HG02970 (cell line): ENCODE data around the gene ADRA2A.

Source experiments
- ATAC-seq: cut with Tn5 transposase; IDR thresholded peaks from one replicate; pipeline ENCODE4 v1.9.1; 2021; ENCODE audit warnings: mild to moderate bottlenecking, moderate library complexity, moderate number of reproducible peaks; ENCODE audit not compliant: unreplicated experiment, low FRiP score

ADRA2A gene

DNA sequence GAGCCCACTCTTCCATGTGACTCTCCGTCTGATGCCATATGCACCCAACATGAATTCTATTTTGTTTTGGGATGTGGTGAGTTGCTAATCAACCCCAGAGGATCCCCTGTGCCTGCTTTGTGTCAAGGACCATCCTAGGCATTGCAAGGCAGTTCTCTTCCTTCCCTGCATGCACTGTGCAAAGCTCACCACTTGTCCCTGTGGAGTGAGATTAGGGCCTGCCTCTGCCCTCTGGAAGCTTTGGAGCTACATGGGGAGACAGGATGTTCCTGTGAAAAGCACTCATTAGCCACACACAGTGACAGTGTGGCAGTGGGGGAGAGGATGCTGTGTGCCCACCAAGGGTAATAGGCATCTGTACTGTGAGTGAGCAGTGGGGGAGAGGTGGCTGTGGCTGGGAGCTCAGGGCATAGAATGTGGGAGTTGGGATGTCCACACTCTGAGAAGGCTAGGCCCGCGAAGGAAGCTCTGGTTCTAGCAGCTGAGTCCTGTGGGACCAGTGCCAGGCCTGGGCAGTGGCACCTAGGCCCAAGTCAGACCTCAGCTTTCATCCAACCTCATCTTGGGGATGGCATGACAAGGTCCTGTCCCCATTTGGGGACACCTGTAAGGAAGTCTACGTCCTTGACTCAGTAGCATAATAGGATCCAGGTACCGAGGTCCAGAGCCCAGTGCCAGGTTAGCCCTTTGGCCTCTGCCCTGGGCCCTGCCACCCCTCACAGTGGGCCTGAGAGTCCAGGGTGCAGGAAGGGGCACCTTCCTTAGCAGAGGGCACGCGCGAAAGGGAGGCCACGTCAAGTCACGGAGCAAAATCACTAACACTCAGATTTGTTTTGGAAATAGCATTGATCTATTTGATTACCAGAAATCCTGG, 6.6 kb downstream of the ADRA2A start:
- no peak for ATAC-seq

- no peak for ATAC-seq
Observed at GRCh38 chr10:111084366-111085255, 7.8 kb downstream of the ADRA2A start.

GRCh38 chr10:111085690-111086353, 9.0 kb downstream of the ADRA2A start:
- ATAC-seq: no peak

DNA sequence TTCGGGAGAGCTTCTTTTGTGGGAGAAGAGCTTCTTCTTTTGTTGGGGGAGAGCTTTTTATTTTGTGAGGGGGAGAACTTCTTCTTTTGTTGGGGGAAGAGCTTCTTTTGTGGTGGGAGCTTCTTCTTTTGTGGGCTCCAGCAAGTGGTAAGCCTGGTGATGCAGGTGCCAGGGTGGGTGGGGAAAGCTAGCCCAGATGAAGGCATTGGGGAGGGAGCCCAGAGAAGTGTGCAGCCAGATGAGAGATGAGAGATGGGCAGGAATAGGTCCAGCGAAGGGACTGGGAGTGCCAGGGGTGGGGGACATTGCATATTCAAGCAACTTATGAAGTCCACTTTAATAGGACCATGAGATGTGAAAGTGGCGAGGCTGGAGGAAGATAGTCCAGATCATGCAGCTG, 9.7 kb downstream of the ADRA2A start:
- no peak for ATAC-seq

DNA sequence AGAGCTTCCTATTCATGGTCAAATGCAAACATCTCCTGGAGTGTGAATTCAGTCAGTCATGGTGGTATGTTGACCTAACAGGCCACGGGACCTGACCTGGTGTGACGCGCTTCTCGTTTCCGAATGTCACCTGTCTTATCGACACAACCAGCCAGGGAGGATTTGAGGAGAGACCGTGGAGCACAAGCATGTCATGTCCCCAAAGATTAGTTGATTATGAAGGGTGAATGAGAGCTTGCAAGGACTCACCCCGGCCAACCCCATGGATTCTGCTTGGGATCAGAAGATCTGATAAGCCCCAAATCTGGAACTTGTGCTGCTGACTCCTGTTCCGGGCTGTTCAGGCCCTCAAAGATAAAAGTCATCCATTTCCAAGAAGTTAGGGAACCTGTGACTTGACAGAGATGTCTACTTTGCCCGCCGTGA, 10.5 kb downstream of the ADRA2A start:
- no peak for ATAC-seq

DNA sequence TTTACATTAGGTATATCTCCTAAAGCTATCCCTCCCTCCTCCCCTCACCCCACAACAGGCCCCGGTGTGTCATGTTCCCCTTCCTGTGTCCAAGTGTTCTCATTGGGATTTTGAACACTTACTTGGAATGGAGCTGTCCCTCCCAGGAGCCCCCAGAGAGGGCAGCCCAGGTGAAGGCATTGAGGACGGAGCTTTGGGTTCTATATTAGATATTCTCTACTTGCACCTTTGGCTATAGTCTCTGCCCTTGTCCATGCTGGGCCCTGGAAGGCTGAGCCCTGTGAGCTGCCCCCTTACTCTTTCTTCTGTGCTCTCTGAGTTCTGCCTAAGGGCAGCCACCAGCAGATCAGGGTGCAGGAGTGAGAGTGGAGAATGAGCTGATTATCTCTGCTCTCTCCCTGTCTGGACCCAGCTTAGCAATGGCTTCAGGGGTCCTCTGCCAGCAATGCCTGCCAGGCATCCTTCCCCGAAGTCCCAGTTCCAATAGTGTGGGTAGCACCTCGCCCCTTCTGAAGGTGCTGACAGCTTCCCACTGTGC, 11.2 kb downstream of the ADRA2A start:
- no peak for ATAC-seq

- no peak for ATAC-seq
Observed at GRCh38 chr10:111089293-111089692, 12.5 kb downstream of the ADRA2A start.

DNA sequence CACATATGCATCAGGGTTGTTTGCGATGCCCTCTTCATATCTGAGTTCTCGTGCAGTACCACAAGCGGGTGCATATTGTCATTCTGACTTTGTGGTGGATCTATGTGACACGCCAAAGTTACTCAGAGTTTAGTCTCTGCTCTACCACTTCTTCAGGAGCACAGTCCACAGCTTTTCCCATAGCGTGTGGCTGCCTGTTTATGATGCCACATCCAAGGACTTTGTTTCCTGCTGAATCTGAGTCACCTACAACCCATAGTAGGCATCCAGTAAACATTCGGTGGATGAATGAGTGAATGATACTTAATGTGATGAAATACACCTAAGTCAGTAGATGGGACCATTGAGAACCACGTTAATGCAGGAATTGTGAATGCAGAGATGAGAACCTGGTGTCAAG, 15.0 kb downstream of the ADRA2A start:
- ATAC-seq: no peak

- no peak for ATAC-seq
Observed at GRCh38 chr10:111093741-111094380, 17.0 kb downstream of the ADRA2A start.

DNA sequence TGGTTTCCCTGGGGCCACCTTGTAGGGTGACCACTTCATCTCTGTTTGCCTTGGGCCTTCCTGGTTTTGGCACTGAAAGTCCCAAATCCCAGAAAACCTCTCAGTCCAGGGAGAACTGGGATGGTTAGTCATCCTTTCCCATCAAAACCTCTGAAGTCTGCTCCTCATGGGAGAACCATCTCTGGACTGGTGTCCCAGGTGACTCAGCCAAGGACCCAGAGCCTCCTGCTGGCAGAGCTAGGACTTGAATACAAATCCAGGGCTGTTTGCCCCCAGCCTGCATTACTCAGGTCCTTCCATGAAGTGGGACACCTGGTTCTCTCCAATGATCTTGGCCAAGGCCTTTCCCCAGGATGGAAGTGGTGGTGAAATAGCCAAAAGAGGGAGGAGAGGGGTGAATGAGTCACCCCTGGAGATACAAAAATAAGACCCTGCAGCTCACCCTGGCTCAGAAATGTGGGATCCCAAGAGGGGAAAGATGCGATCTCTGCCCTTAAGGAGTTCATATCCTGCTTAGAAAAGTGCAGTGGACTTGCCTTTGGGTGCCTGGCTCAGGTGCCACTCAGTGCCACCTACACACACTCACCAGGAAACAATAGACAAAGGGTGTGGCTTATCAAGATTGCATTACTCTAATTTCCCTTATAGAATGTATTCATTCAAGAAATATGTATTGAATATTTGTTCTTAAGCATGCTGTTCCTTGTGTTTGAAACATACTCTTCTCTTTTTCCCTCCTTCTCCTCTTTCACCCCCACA, 22.0 kb downstream of the ADRA2A start:
- ATAC-seq: no peak

GRCh38 chr10:111100198-111100597, 23.4 kb downstream of the ADRA2A start:
- no peak for ATAC-seq

GRCh38 chr10:111101796-111102195, 25.0 kb downstream of the ADRA2A start:
- ATAC-seq: no peak

GRCh38 chr10:111102359-111102837, 25.6 kb downstream of the ADRA2A start:
- ATAC-seq: no peak

GRCh38 chr10:111103196-111103840, 26.5 kb downstream of the ADRA2A start:
- ATAC-seq: no peak

GRCh38 chr10:111104811-111105210, 28.0 kb downstream of the ADRA2A start:
- ATAC-seq: no peak

- no peak for ATAC-seq
Observed at GRCh38 chr10:111106081-111106480, 29.3 kb downstream of the ADRA2A start.

DNA sequence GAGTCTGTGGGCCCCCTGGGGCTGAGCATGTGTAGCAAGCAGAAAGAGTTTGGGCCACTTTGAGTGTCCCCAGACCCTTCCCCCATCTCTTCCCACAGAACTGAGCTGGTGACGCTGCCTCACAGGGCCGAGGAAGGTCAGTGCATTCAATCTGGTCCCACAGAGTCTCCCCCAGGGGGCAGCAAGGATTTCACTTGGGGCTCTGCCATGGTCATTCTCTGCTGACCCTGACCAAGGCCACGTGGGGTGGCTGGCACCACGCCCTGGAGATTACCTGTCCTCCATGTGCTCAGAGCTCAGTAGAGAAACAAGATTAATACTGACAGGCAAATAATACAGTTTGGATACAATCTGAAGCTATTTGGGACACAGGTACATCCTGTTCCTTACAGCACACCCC, 30.2 kb downstream of the ADRA2A start:
- no peak for ATAC-seq

GRCh38 chr10:111107846-111108245, 31.0 kb downstream of the ADRA2A start:
- ATAC-seq: no peak

GRCh38 chr10:111108441-111108840, 31.6 kb downstream of the ADRA2A start:
- ATAC-seq: no peak
